Activated CD8-positive, alpha-beta memory T cell treated with anti-CD3 and anti-CD28 coated beads, Interleukin-2, amount 50 U/mL, for 4 hours (primary cell): ENCODE measurements around the gene UBE2J2.
"Not testable (repeated sequence)": the region's sequence is repeated elsewhere in the genome, so short reads cannot be mapped to it uniquely, and the experiment has no call there.

ENCODE experiments used
- DNase-seq: peaks from one replicate; pipeline ENCODE4 v3.0.0-alpha.2; 2020

The UBE2J2 gene

DNA sequence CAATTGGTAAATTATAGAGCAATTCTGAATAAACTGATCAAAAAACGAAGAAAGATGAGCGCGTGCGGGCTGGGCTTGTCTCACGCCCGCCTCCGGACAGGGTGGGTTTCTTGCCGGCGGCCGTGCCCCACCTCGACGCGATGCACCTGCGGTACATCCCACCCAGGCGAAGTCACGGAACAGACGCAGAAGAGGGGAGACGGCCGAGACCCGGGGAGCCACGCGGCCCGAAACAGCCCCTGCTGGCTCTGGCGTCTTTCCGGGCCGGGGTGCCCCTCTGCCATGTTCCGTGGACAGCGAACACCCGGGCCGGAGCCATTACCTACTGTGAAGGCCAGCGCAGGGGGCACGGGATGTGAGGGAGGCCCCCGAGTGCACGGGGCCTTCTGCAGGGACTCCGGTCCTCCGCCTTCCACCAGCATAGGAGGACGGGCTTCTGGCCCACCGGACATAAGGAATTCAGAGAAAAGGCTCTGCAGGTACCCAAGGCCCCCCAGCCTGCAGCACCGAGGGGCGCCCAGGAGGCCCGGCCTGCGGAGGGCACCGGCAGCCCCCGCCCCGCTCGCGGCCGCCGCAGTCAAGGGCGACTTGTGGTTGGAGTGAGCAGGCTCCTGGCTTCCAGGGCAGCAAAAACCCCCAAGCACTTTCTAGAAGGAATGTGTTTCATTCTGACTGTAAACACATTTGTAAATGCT, 19.5 kb downstream of the UBE2J2 start:
- DNase-seq = no peak

DNA sequence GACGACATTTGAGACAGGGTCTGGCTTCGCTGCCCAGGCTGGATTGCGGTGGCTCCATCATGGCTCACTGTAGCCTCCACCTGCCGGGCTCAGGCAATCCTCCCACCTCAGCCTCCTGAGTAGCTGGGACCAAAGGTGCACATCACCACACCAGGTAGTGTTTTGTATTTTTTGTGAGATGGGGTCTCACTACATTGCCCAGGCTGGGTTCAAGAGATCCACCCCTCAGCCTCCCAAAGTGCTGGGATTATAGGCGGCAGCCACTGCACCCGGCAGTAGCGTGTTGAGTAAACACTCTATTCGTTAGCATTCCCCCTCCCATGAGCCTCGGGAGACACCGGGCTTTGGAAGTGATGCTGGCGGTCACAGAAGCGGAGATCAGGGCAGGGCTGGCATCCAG, 20.3 kb downstream of the UBE2J2 start:
- no peak for DNase-seq

DNA sequence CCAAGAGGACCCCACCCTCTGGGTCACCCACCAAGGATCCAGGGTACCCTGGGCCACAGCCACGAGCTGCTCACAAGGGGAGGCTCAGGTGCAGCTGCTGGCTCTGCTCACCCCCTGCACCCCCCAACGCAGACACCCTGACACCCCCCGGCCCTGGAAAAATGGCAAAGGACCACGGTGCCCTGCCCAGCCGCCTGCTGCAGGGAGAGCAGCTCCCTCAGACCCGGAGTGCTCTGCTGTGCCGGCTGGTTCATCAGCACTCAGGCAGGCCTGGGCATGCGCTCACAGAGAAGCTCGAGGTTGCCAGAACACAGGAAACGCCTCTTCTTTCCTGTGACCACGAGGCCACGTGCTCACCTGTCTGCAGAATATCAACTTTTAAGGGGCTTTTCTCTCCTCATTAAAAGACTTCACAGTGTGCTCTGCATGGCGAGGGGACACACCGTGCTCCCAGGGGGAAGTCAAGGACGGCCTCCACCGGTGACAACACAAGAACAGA, 22.8 kb downstream of the UBE2J2 start:
- DNase-seq = peak; percentile 78

DNA sequence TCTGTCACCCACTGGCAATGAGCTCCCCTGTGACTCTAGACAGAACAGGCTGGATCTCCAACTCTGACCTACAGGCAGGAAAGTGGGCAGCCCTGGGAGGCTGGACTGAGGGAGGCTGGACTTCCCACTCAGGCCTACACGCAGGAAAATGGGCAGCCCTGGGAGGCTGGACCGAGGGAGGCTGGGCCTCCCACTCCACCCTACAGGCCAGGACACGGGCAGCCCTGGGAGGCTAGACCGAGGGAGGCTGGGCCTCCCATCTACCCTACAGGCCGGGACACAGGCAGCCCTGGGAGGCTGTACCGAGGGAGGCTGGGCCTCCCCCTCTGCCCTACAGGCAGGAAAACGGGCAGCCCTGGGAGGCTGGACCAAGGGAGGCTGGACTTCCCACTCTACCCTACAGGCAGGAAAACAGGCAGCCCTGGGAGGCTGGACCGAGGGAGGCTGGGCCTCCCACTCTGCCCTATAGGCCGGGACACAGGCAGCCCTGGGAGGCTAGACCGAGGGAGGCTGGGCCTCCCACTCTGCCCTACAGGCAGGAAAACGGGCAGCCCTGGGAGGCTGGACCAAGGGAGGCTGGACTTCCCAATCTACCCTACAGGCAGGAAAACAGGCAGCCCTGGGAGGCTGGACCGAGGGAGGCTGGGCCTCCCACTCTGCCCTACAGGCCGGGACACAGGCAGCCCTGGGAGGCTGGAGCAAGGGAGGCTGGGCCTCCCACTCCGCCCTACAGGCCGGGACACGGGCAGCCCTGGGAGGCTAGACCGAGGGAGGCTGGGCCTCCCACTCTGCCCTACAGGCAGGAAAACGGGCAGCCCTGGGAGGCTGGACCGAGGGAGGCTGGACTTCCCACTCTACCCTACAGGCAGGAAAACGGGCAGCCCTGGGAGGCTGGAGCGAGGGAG, 25.4 kb downstream of the UBE2J2 start:
- not testable (repeated sequence) for DNase-seq

DNA sequence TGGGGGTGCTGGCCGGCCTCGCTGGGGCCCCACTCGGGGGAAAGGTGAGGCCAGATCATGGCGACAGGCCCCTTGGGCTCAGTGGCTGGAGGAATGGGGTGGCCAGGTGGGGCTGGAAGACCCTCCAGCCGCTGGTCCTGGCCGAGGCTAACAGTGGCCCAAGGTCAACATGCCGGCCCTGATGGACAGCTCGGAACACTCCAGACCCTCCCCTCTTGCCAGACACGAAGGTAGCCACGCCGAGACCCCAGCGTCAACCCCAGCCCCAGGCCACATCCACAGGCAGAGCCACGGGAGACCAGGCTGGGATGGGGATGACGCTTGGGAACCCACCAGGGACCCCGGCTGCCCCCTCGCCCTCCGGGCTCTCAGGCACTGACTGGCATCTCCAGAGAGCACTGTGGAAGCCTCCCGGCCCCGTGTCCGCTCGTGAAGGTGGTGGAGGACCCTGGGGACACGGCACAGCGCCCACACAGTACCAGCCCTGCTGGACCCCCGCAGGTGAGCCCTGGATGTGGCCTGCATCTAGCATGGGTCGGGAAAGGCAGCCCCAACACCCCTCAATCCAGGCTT, 26.2 kb downstream of the UBE2J2 start:
- no peak for DNase-seq

DNA sequence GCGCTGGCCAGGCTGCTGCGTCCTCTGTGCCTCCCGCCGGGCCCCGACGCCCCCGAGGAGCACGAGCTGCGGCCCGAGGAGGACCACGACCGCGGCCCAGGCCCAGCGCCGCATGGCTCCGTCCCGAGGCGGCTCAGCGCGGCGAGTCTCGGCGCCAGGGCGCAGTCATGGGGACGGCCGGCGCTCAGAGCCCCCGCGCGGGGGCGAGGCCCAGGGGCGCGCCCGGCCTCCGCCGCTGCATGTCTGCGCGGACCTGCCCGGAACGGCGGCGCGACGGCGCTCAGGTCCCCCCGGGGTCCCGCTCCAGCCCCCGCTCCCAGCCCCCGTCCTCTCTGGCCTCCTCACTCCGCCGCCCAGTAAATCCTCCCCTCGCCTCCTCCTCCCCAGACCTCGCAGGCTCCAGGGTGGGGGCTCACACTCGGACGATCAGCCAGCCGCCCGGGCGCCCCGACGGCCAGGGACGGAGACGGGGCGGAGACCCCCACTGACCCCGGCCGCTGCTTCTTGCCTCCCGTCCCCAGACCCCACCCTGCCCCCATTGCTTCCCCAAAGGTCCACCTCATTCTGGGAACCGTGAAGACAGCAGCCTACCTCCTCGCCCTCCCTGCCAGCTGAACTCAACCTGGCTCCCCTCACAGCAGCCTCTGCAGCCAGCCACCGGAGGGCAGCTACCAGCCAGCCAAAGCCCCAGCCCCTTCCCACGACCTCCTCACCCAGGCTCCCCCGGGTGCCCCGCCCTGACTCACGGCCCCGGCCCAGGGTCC, 26.9 kb downstream of the UBE2J2 start, which contains the start of gene C1QTNF12:
Gene C1QTNF12 (minus strand): TSS at position 146 of the 764 bp plus-strand sequence. CDS start 32 bp downstream, at position 114.
- no peak for DNase-seq

DNA sequence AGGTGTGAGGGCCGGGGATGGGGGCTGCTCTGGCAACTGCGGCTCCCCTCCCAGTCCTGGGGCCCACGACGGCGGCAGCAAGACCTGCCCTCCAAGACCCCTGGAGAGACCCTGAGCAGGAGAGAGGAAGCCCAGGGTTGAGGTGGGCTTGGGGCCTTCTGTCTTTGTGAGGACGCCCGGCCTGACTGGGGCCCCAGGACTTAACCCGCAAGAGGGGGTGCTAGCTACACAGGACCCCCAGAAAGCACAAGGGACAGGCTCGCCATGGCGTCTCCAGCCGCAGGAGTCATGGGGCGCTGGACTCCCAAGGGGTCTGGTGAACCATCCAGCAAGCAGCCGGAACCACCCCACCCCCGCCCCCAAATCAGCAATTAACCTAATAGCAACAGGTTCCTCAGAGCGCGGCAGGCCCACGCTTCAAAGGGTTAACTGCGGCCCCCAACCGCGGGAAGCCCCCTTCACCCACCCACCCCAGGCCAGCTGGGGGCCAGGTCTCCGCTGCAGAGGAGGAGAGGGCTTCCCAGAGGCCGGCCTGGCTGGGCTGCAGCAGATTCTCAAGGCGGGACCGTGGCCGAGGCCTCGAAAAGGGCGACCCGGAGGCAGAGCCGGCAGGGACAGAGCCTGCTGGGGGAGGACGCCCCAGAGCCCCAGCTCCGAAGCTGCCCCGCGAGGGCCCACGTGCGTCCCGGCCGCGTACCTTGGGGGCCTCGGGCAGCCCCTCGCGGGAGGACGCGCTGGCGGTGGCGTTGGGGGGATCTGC, 27.7 kb downstream of the UBE2J2 start:
- DNase-seq = no peak

DNA sequence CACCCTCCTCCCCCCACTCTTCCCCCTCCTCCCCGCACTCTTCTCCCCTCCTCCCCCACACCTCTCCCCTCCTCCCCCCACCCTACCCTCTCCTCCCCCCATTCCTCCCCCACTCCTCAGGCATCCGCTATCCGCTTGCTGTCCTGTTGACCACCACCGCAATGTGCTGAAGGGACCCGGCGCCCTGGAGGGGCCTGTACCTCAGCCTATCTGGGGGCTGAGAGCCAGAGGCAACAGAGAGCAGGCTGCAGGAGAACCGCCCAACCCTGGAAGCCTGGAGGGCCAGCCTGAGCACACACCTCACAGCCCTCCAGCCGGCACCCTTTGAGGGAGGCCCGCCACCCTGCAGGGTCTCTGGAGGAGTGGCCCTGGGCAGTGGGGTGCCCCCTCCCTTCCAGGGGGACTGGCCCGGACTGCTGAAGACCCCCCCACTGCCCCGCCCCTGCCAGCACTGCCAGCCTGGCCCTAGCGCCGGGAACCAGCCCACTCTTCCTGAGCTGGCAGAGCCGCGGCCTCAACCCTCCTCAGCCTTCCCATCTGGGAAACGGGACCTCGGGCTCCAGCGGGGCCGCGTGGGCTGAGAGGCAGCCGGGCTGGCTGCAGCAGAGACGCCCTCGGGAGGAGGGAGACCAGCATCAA, 28.4 kb downstream of the UBE2J2 start:
- DNase-seq = no peak

DNA sequence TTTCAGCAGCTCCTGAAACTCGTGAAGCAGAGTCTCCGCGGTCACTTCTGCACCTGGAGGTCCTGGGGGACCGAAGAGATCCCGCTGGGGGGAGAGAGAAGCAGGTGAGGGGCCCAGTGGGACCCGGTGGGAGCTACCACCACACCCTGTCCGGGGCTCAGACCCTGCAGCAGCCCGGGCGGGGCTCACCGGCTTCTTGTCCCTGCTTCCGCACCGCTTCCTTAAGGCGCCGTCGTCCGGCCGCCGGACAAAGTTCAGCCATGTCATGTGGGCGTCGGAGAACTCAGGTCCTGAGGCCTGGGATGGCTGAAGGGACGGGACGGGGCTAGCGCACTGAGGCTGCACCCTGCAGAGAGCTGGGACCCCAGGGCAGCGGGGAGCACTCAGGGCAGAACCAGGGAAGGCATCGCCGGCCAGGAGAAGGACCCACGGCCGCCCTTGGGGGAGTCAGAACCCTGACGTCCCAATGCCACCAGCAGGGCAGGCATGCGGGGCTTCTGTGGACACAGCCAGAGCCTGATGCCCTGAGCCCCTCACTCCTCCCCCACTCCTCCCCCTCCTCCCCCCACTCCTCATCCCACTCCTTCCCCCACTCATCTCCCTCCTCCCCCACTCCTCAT, 29.4 kb downstream of the UBE2J2 start:
- DNase-seq = no peak

DNA sequence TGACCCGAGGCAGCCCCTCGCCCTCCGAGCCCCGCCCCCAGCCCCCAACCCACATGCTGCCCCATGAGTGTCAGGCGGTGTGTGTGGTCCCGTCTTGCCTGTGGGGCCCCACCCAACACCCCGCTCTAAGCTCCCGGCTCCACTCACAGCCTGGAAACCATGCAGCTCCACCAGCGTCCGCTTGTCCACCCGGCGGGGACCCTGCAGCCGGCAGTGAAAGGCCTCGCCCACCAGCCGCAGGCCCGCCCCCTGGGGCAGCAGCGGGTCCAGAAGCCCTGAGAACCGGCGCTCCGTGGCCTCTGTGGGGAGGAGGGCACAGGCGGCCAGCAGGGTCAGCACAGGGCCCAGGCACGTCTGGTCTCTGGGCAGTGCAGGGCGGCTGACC, 29.9 kb downstream of the UBE2J2 start:
- DNase-seq = no peak

DNA sequence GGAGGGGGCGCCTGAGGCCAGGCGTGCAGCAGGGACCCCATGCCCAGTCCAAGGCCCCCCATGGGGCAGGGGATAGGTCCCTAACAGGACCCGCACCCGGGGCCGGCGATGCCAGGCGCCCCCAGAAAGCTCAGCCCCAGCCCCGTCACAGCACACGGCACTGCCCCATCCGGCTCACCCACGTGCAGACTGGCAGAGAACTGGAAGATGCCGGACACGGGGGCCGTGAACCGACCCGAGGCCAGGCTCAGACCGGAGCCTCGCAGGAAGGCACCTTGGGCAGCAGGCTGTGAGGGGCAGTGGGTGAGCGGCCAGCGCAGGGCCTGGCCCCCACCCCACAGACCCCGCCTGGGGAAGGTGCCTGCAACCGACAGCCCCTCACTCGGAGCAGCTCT, 30.4 kb downstream of the UBE2J2 start:
- DNase-seq = no peak

DNA sequence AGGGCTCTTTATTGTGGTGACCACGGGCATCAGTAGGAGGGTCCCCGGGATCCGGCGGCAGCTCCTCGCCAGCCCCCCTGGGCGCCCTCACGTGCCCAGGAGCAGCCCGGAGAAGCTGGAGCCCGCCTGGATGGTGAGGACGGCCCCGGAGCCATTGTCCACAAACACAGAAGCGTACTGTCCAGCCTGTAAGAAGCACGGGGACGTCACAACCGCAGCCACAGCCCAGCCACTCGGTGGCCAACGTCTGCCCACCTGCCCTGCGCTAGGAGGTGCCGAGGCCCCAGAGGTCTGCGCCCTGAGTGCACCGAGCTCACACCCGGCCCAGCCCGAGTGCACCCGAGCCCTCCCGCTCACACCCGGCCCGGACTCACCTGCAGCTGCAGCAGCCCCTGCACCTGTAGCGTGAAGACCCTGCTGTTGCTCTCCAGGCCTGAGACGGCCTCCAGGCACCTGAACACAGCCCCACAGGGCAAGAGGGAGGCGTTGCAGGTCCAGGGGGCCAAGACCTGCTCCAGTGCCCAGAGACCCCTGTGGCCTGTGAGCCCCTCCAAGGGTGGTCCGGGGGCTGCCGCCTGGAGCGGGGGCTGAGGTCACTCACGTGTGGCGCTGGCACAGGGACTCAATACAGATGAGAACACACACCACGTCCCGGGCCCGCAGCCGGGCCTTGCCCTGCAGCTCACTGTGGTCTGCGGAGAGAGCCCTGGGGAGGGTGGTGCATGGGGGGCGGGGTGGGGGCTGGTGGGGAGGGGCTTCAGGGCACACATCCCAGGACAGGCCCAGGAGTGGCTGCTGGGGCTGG, 31.0 kb downstream of the UBE2J2 start:
- no peak for DNase-seq

DNA sequence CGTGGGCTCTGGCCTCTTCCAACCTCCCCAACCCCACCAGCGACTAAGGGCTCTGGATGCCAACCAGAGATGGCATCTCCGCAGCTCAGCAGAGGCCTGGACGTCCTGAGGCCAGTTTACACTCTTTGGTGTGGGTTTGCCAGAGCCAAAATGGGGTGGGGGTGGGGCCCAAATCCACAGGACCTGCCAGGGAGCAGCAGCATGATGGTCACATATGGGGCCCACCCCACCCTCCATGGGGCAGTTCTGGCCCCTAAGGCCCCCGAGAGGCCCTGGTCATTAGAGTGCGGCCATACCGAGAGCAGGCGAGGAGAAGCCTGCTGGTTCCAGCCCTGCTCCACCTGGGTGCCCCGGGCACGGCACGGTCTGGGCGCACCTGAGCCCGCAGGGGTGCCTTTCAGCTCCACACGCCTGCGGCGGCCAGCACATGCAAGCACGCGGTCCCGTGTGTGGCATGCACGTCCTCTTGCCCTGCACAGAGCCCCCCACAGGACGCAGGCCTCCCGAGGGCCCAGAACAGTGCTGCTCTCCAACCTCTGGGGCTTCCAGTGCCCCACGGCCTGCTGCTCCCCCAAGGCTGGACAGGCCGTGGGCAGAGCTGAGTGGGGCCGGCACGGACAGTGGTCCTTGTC, 31.9 kb downstream of the UBE2J2 start:
- DNase-seq = no peak

DNA sequence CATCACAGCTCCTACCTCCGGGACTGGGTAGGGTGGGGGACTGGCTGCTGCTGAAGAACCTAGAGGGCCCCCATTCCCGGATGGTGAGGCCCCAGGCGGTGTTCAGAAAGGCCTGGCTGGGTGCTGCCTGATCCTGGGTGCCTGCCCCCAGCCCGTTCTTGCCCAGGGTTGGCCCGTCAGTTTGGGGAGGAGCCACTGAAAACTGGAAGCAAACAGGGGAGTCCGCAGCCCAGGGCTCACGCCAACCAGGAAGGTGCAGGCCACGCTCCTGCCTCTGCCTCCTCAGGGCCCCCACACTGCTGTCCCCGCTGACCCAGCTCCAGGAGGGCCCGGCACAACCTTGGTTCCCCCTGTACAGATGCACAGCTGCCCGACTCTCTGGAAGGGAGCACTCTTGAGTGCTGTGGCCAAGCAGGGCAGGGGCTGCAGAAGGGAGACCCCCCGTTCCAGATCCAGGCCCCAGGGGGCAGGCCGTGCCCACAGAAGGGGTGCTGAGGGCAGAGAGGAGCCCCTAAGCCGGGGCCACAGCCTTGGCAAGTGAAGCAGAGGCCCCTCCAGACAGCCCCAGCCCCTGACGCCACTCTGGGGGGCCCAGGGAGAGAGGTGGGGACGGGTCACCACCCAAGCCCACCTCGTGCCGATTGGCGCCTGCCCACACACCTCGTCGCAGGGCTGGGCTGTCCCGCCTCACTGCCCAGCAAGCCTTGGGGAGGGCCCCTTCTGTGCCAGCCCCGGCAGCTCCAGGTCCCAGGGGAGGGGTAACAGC, 32.6 kb downstream of the UBE2J2 start:
- DNase-seq = no peak

DNA sequence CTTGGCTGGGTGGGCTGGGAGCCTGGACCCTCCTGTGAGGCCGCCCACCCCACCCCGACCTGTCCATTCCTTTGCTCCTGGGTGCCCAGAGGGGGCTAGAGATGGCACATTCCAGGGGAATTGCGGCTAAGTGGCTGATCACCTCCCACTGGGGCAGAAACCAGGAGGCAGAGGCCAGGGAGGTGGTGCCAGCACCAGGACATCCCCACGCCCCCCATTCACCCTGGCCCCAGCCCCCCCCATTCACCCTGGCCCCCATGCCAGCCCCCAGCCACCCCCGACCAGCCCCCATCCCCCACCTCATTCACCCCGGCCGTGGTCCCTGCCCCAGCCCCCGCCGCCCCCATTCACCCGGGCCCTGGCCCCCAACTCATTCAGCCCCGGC, 33.3 kb downstream of the UBE2J2 start:
- DNase-seq = no peak

DNA sequence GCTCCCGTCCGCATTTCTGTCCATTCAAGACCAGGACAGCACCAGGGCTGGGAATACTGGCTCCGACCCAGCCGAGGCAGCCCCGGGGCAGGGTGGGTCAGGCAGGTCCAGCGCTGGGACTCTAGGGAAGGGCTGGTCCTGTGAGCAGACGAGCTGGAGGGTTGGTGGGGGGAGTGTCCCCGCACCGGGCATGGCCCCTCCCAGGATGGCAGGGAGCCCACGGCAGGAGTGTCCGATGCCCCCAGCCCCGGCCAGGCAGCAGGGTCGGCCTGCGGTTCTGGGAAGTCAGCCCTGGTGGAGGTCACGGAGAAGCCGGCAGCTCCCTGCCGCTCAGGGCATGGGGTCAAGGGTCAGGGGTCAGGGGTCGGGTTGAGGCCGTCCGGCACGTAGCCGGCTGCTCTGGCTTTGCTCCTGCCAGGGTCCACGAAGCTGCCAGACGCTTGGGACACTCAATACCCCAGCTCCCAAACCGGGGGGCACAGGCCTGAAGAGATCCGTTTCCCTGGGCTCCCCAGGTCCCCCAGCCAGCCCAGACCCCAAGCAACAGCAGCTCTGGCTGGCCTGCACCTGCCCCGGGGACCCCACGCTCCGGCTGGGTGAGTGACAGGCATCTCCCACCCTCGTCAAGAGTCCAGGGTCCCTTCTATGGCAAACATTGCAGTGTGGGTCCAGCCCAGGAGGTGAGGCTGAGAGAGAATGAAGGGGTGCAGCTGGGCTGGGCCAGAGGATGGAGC, 33.9 kb downstream of the UBE2J2 start:
- no peak for DNase-seq

DNA sequence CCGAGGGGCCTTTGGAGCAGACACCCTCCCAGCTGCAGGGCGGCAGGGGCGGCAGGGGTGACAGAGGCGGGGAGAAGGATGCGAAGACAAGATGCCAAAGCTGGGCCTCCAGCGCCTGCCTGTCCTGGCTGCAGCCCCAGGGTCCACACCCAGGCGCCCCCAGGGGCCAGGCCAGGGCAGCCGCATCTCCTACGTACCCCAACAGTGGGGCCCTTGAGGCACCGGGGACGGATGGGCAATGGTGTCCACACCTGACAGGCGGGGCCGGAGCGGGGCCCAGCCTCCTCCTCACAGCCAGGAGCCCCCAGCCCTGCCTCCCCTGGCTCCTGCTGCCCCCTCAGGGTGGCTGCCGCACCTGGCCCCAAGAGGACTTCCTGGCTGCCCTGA, 34.4 kb downstream of the UBE2J2 start:
- DNase-seq = no peak

DNA sequence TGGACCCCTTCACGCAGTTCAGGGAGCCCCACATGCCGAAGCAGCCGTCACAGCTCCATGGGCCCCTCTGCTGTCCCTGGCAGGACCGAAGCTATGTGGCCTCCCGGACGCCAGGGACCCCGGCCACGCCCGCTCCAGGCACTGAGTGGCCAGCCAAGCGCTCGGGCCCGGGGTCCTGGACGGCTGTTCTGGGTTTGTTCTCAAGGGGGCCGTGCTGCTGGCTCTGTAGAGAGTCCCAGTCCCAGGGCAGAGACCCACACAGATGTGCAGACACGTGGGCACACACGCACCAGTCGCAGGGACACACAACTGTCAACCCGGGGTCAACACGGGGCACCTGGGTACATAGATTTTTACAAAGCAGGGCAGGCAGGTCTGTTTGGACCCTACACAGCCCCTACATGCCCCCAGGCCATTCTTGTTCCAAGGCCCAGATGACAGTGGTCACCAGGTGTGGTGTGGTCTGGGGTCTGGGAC, 34.9 kb downstream of the UBE2J2 start:
- DNase-seq = no peak
